Bronchial epithelial cell (primary cell): ENCODE data around the gene SRD5A1. TPM values are rescaled to one million over a fixed set of nuclear protein-coding genes. Genes with fewer than 3 reads are reported as not detected.

Experiments used
- DNase-seq: peaks from one replicate; pipeline ENCODE4 v3.0.0-alpha.2; 2010; ENCODE audit warnings: low read depth
- FAIRE-seq: peaks from 2 replicates; lab custom pipeline; 2011; peaks lifted over from hg19 to GRCh38; lab: Jason Lieb, UNC
- H3K27me3 ChIP-seq: 2 replicates; pipeline ENCODE4 v1.5.1; 2011; ENCODE audit warnings: low read length; ENCODE audit not compliant: control insufficient read depth, insufficient read depth
- H3K36me3 ChIP-seq: 2 replicates; pipeline ENCODE4 v1.5.1; 2011; ENCODE audit warnings: low read length; ENCODE audit not compliant: control insufficient read depth, insufficient read depth
- H3K4me3 ChIP-seq: 2 replicates; pipeline ENCODE4 v1.5.1; 2011; ENCODE audit warnings: mild to moderate bottlenecking, low read depth, low read length, control low read depth
- total RNA-seq: library from RNA; depleted of rRNA; stranded (reverse); fragments of >200 nt; gene quantifications from 2 replicates; pipeline ENCODE4 v1.2.1, GENCODE V29; 2014
- TF ChIP-seq, protein P1 (sequence below): IDR thresholded peaks from 2 replicates; pipeline ENCODE4 v1.5.1; 2011; ENCODE audit warnings: mild to moderate bottlenecking, moderate library complexity, low read length, control low read depth, inconsistent platforms; ENCODE audit not compliant: insufficient read depth, severe bottlenecking

SRD5A1 gene
- total RNA-seq, 1 donor from 2014 or later: 24.0 TPM

DNA sequence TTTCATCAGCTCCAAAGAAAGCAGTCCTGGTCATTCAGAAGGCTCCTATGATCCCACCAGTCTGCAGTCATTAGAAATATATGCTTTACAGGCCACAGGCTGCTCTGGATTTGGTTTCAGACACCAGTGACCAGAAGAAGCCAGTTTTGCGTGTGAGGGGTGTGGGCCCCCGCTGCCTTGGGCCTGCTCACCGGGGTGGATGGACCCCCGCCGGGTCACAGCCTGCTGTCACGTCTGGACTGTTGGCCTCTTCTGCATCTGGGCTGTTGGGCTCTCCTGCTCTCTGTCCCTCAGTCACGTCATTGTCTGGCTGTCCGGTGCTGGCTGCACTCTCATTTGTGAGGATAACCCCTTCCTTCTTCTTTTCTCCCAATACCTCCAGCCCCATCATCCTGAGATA lies 33.5 kb upstream of the SRD5A1 start:
- no peak for FAIRE-seq
- H3K27me3 ChIP-seq: no peaks in the 10 kb centered on the region

GRCh38 chr5:6601271-6601670 lies 32.0 kb upstream of the SRD5A1 start:
- peaks cover 22% of the 10 kb centered on the region for H3K36me3 ChIP-seq
- no peaks in the 10 kb centered on the region for H3K27me3 ChIP-seq
- DNase-seq (no peak), FAIRE-seq (no peak)
- H3K4me3 ChIP-seq: no peak overlapping the region
- TF ChIP-seq, protein P1, sequence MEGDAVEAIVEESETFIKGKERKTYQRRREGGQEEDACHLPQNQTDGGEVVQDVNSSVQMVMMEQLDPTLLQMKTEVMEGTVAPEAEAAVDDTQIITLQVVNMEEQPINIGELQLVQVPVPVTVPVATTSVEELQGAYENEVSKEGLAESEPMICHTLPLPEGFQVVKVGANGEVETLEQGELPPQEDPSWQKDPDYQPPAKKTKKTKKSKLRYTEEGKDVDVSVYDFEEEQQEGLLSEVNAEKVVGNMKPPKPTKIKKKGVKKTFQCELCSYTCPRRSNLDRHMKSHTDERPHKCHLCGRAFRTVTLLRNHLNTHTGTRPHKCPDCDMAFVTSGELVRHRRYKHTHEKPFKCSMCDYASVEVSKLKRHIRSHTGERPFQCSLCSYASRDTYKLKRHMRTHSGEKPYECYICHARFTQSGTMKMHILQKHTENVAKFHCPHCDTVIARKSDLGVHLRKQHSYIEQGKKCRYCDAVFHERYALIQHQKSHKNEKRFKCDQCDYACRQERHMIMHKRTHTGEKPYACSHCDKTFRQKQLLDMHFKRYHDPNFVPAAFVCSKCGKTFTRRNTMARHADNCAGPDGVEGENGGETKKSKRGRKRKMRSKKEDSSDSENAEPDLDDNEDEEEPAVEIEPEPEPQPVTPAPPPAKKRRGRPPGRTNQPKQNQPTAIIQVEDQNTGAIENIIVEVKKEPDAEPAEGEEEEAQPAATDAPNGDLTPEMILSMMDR: no peak

More for the DNA sequence above, 33.5 kb upstream of the SRD5A1 start:
- TF ChIP-seq, protein P1: no peak
- Histone ChIP-seq H3K36me3 (peaks cover 16% of the 10 kb centered on the region), H3K4me3 (no peak overlapping the region)
- no peak for DNase-seq

GRCh38 chr5:6601816-6602215 lies 31.4 kb upstream of the SRD5A1 start:
- TF ChIP-seq, protein P1: no peak
- no peak for FAIRE-seq
- Histone ChIP-seq H3K4me3 (no peak overlapping the region), H3K36me3 (peaks cover 24% of the 10 kb centered on the region), H3K27me3 (no peaks in the 10 kb centered on the region)
- no peak for DNase-seq

GRCh38 chr5:6602441-6602840 lies 30.8 kb upstream of the SRD5A1 start:
- DNase-seq (no peak), FAIRE-seq (no peak)
- TF ChIP-seq, protein P1: no peak
- Histone ChIP-seq H3K4me3 (no peak overlapping the region), H3K36me3 (peaks cover 27% of the 10 kb centered on the region), H3K27me3 (no peaks in the 10 kb centered on the region)

DNA sequence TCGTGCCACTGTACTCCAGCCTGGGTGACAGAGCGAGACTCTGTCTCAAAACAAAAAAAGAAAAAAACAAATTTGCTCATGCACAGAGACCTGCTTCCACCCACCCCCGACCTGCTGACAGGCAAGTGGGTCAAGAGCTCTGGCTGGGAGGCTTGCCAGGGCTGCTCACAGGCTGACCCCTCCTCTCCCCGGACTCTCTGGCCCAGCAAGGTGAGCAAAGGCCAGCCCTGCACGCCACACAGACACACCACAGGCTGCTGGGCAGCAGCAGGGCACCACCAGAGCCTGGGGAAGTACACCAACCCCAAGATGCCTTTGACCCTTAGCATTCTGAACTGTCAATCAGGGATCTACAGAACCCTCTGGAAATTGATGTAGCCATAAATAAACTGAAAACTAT lies 29.6 kb upstream of the SRD5A1 start:
- Histone ChIP-seq H3K27me3 (no peaks in the 10 kb centered on the region), H3K36me3 (peaks cover 29% of the 10 kb centered on the region), H3K4me3 (no peak overlapping the region)
- TF ChIP-seq, protein P1: no peak
- FAIRE-seq (no peak), DNase-seq (no peak)

- peaks cover 34% of the 10 kb centered on the region for H3K36me3 ChIP-seq
- DNase-seq (no peak), FAIRE-seq (no peak)
- TF ChIP-seq, protein P1: no peak
- no peaks in the 10 kb centered on the region for H3K27me3 ChIP-seq
- no peak overlapping the region for H3K4me3 ChIP-seq
Observed at GRCh38 chr5:6604341-6604740, 28.9 kb upstream of the SRD5A1 start.
